Measurements from ENCODE around the gene PTCH2.

DNA sequence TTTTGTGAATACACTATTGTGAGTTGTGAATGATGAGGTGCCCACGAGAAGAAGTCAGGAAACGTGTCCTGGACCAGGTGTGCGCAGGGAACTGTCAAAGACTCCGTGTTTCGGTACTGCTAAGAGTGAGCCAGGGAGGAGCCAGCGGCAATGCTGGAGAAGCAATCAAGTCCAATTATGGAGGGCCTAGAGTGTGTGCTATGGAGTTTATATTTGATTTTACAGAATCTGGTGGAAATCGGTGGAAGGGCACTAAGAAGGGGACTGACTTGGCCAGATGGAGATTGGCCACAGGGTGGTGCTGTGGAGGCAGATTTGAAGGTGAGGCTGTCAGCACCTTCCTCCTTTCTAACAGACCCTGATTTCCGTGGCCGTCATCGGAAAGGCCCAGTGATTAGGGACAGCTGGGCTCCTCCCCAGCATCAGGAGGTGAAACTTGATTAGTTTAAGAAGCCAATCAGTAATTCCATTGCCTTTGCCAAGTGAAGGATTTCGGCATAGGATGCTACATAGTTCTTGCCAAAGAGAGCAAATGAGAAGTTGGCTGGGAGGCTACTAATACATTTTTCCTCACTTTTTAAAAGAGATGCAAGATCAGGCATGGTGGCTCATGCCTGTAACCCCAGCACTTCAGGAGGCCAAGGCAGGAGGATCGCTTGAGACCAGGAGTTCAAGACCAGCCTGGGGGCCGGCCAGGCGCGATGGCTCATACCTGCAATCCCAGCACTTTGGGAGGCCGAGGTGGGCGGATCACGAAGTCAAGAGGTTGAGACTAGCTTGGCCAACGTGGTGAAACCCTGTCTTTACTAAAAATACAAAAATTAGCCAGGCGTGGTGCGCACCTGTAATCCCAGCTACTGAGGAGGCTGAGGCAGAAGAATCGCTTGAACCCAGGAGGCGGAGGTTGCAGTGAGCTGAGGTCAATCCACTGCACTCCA lies 7.0 kb downstream of the PTCH2 start:
- TF ChIP-seq, protein P1, sequence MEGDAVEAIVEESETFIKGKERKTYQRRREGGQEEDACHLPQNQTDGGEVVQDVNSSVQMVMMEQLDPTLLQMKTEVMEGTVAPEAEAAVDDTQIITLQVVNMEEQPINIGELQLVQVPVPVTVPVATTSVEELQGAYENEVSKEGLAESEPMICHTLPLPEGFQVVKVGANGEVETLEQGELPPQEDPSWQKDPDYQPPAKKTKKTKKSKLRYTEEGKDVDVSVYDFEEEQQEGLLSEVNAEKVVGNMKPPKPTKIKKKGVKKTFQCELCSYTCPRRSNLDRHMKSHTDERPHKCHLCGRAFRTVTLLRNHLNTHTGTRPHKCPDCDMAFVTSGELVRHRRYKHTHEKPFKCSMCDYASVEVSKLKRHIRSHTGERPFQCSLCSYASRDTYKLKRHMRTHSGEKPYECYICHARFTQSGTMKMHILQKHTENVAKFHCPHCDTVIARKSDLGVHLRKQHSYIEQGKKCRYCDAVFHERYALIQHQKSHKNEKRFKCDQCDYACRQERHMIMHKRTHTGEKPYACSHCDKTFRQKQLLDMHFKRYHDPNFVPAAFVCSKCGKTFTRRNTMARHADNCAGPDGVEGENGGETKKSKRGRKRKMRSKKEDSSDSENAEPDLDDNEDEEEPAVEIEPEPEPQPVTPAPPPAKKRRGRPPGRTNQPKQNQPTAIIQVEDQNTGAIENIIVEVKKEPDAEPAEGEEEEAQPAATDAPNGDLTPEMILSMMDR (IDR thresholded peaks at IDR 0.05): peak; percentile 64 to 87 (median 82)
- TF ChIP-seq POLR2AphosphoS5 (IDR thresholded peaks at IDR 0.05): peak in 1 of 3 donors; percentile 18
